ENCODE data around the gene VASN.
A peak's percentile ranks its signal among the peaks of the same experiment; 100 is the strongest.

VASN gene

GRCh38 chr16:4354512-4355409 is 16.9 kb upstream of the VASN start:
- TF ChIP-seq CTCF (IDR thresholded peaks at IDR 0.05; ENCODE audit: control insufficient read depth, insufficient read depth, low read depth, low read length, missing control alignments) = no peak
- no peak overlapping the region for H3K4me3 ChIP-seq (ENCODE audit: control insufficient read depth, low read depth, low read length)
- DNase-seq (ENCODE audit: low read depth) = no peak

- no peak for TF ChIP-seq CTCF (IDR thresholded peaks at IDR 0.05; ENCODE audit: control insufficient read depth, insufficient read depth, low read depth, low read length, missing control alignments)
- no peak for DNase-seq (ENCODE audit: low read depth)
- no peak overlapping the region for H3K4me3 ChIP-seq (ENCODE audit: control insufficient read depth, low read depth, low read length)
Measured at GRCh38 chr16:4356820-4357219, 14.8 kb upstream of the VASN start.

GRCh38 chr16:4358236-4358635 is 13.4 kb upstream of the VASN start:
- no peak overlapping the region for H3K4me3 ChIP-seq (ENCODE audit: control insufficient read depth, low read depth, low read length)
- TF ChIP-seq CTCF (IDR thresholded peaks at IDR 0.05; ENCODE audit: control insufficient read depth, insufficient read depth, low read depth, low read length, missing control alignments) = no peak
- DNase-seq (ENCODE audit: low read depth) = no peak

- DNase-seq (ENCODE audit: low read depth) = no peak
- H3K4me3 ChIP-seq (ENCODE audit: control insufficient read depth, low read depth, low read length) = no peak overlapping the region
- peak; percentile 96 for TF ChIP-seq CTCF (IDR thresholded peaks at IDR 0.05; ENCODE audit: control insufficient read depth, insufficient read depth, low read depth, low read length, missing control alignments)
Measured at GRCh38 chr16:4358831-4359561, 12.7 kb upstream of the VASN start.

GRCh38 chr16:4359914-4360313 is 11.7 kb upstream of the VASN start:
- TF ChIP-seq CTCF (IDR thresholded peaks at IDR 0.05; ENCODE audit: control insufficient read depth, insufficient read depth, low read depth, low read length, missing control alignments) = no peak
- DNase-seq (ENCODE audit: low read depth) = no peak
- no peak overlapping the region for H3K4me3 ChIP-seq (ENCODE audit: control insufficient read depth, low read depth, low read length)

- no peak for DNase-seq (ENCODE audit: low read depth)
- no peak overlapping the region for H3K4me3 ChIP-seq (ENCODE audit: control insufficient read depth, low read depth, low read length)
- no peak for TF ChIP-seq CTCF (IDR thresholded peaks at IDR 0.05; ENCODE audit: control insufficient read depth, insufficient read depth, low read depth, low read length, missing control alignments)
Measured at GRCh38 chr16:4360538-4361021, 11.1 kb upstream of the VASN start.

Measured in AG09309 (cell line).